ENCODE measurements around the gene NTRK2.

NTRK2 gene

DNA sequence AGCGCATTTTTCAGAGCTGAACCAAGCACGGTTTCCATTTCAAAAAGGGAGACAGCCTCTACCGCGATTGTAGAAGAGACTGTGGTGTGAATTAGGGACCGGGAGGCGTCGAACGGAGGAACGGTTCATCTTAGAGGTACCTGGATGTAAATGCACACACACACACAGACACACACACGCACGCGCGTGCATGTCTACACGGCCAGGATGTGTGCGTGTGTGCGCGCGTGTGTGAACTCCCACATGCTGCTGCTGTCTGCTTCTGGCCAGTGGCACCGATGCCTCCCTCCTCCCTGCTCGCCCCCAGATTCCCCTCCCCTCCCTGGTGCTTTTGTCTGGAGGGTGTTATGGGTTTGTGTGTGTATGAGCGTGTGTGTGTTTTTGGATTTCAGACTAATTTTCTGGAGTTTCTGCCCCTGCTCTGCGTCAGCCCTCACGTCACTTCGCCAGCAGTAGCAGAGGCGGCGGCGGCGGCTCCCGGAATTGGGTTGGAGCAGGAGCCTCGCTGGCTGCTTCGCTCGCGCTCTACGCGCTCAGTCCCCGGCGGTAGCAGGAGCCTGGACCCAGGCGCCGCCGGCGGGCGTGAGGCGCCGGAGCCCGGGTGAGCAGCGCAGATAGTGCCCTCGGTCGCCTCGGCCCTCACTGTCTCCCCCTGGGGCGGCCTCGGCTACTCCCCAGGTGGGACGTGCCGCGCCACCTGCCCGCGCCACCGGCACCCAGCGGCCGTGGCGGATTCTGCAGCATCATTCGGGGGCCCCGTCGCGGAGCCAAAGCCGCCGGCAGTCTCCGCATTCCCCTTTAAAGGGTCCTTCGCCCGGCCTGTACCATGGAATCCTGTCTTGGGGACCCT is at the start of gene NTRK2:
TSS of gene NTRK2 (plus strand) at position 442 of the 850 bp plus-strand sequence. CDS start 1,020 bp downstream, outside the sequence.
- no peak for DNase-seq (ENCODE audit: low read depth, low spot score)

DNA sequence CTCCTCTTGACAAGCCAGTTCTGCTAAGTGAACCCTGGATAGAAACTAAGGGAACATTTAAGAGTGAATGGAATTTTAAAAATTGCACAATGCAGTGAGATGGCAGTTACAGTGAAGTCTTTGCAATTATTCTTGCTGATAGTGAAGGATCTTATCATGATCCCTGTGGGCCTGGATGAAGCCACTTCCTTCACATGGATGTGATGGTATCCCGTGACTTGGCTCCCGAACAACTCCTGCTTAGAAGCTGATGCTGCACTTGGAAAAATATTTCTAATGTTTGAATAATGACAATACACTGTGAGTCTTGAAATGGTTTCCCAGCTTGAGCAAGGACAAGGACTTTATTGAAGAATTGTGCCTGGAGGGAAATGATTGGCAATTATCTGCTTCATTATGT is 49.2 kb upstream of the NTRK2 start:
- DNase-seq (ENCODE audit: low read depth, low spot score), result no peak

DNA sequence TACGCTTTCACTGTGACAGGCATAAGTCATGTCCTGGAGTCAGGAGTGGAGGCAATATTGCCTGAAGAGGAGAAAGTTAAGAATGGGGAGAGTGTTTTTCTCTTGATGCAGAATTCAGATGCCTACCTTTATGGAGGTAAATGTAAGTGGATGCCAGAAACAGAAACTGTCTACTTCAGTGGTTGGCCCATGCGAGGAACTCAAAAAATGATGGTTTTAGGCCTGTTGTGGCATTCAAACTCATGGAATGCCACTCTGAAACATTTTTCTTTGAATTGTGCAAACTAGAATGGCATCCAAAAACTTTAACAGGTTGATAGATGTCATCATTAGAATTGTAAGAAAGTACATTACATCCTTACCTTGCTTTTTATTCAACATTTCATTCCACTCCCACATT is 47.7 kb upstream of the NTRK2 start:
- DNase-seq (ENCODE audit: low read depth, low spot score), result no peak

DNA sequence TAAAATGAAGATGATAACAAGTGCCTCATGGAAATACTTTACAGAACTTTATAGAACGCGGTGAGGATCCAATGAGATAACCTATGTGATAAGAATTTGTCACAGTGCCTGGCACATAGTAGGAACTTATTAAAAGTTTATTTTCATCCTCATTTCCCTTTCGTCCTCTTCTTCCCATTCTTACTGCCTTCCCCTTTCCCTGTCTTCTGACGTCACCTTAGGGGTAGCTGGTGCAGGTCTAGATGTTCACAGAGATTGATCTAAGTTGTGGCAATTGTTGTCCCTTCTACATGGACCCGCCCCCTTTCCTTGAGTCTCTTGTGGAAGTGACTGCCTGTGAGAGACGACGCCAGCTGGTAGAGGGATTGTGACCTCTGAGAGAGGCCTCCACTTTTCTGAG is 46.5 kb upstream of the NTRK2 start:
- DNase-seq (ENCODE audit: low read depth, low spot score), result no peak

DNA sequence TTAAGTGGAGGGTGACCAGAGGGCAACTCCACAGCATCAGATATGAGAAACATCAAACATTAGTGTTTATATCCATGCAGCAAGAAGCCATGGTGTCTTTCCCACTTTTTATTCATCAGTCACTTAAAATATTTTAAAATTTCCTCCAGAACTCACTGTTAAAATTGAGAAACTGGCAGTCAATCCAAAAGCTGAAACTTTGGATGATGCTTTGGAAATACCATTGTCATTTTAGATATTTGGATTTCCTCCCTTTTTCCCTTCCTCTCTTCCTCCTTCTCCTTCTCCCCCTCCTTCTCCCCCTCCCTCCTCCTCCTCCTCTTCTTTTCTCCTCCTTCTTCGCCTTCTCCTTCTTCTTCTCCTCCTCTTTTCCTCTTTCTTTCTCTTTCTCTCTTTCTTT is 33.1 kb upstream of the NTRK2 start:
- no peak for DNase-seq (ENCODE audit: low read depth, low spot score)

DNA sequence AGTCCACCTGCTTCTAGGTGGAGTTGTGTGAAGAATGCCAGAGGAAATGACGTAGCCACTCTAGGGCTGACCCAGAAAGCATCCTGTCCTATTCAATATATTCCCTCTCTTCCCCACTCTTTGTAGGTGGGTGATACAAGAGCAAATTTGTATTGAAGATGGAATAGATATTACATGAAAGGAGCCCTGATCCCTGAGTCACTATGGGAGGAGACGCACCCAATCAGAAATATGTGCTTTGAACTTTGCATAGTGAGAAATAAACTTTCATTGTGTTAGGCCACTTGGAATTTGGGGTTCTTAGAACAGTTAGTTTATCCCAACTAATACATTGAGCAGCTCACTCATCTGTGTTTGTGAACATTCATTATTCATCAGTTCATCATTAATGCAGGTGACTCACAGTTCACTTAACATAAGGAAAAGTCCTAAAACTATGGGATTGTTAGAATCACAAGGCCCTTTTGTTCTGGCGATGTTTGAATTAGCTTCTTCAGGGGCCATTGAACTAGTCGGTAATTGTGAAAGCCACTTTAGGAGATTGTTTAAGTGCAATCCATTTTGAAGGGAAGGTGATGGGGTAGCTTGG is 26.9 kb upstream of the NTRK2 start:
- DNase-seq (ENCODE audit: low read depth, low spot score), result no peak

DNA sequence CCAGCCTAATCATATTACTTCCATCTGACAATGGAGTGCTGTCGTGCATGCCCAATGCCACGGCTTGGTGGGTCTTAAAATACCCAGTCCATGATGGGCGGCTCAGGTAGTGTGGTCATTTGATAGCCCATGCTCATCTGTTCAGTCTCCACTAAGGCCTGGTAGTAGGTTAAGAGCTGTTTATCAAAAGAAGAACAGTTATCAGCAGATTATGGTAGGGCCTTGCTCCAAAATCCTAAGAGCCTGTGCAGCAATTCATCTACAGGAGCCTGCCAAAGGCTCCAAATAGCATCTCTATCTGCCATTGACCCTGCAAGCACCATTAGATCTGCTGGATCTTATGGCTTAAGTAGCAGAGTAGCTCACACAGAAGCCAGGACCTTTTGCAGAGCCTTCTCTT is 21.8 kb upstream of the NTRK2 start:
- no peak for DNase-seq (ENCODE audit: low read depth, low spot score)

DNA sequence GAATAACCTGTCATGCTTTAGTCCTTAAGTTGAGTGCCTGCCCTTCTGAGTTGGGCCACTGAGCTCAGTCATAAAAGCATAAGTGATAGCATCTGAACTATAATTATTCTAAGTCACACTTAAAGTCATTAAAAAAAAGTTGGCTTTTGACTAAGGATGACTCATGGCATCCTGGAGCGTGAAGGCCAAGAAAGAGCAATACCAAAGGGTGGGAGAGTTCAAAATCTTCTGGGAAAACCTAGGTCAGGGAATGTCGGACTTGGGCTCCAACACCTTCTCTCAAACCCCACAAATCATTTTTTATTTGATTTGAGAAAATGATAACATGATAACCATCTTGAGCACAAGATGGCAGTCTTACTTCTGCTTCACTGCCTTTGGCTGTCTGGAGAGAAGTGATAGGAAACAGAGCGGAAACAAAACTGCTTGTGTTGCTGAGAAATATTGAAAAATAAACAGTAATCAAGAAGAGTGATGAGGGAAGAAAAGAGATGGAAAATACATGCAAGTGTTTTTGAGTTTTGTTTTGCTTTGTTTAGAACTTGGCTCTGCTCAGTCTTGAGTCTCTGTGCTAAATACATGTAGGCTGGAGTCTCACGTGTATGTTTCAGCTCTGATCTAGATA is 16.9 kb upstream of the NTRK2 start:
- no peak for DNase-seq (ENCODE audit: low read depth, low spot score)

DNA sequence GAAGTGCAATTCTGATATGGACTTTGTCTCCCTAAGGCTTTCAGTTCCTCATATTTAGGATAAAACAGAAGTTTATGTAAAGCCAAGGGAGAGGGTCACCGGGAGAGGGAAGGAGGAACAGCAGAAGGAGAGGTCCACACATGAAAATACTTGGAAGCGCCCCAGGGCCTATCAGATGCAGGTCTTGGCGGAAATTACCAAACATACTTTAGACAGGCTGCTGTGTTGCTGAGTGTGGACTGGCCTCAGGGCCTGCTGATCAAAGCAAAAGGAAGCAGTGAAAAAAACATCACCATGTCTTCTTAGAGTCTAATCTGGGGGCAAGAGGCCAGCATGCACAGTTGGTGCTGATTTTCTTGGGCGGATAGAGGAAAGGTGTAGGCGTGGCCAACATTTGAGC is 14.1 kb upstream of the NTRK2 start:
- no peak for DNase-seq (ENCODE audit: low read depth, low spot score)

DNA sequence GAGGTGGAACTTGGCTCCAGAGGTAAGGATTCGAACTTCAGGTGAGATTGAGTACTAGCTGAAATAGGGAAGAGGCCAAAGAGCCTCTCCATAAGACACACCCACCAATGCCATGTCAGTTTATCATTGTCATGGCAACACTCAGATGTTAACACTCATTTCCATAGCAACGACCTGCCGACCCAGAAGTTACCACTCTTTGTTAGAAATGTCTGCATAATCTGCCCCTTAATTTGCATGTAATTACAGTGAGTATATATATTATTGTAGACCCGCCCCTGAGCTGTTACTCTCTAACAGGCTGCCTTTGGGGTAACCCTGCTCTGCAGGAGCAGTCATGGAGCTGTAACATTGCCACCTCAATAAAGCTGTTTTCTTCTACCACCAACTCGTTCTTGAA is 10.2 kb upstream of the NTRK2 start:
- DNase-seq (ENCODE audit: low read depth, low spot score), result no peak

DNA sequence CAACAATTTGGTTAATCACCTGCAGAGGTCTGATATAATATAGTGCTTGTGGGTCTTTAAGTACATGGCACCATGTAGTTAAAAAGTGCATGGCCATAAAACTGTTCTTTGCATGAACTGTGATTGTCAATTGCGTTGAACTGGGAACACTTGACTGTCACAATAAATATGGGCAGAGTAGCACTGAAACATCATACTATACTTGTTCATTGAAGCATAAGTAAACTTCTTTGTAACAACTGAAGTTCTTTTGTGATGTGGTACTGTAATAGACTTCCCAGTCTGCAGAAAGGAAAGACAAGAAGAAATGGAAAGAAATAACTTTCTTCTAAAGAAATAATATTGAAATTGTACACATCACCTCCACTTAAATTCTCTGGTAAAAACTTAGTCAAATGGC is 9.8 kb upstream of the NTRK2 start:
- no peak for DNase-seq (ENCODE audit: low read depth, low spot score)

DNA sequence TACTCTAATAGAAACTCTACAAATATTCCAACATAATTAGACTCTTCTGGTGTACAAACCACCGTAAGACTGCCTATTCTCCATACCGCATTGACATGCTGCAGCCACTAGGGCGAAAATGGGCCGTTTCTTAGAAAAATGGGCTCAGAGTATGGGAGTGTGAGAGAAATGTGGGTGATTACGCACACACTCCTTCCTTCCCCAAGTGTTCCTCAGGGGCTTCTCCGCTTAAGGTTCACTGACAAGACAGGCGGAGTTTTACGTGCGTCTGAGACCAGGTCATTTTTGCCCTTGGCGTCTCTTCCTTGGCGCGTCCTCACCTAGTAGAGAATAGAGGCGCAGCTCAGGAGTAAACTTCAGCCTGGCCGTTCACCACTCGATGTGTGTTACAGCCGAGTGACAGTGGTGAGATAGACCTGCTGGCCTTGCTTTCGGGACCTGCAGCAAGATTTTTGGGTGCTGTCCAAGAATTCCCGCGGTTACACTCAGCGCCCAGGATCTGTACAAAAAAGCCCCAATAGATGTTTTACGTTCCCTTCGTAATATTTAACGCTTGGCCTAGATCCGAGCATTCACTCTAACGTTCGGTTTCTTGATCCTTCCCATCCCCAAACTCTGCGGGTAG is 1.8 kb upstream of the NTRK2 start:
- DNase-seq (ENCODE audit: low read depth, low spot score), result no peak

DNA sequence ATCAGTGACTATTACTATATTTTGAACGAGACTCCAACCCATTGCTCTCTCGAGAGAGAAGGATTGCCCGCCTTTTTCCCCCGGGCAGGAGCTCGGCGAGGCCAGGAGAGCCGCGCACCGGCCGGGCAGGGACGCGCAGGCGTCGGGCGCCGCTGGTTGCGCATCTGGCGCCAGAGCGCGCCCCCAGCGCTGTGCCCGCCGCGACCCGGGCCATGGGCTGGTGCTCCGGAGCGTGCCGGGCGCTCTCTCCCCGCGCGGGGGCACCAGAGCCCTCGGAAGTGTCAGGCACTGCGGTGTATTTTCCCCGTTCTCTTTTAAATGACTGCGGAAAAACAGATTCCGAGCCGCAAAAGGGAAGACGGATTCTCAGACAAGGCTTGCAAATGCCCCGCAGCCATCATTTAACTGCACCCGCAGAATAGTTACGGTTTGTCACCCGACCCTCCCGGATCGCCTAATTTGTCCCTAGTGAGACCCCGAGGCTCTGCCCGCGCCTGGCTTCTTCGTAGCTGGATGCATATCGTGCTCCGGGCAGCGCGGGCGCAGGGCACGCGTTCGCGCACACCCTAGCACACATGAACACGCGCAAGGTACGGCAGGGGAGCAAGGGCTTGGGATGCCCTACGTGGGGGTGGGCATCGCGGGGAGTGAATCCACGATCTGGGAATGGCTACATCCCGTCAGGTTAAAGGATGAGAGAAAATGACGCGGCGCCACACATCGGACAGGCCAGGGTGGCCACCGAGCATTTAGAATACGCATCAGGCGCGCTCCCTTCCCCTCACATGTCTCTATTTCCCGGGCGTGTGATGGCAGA is 1.1 kb upstream of the NTRK2 start:
- peak; percentile 28 for DNase-seq (ENCODE audit: low read depth, low spot score)

DNA sequence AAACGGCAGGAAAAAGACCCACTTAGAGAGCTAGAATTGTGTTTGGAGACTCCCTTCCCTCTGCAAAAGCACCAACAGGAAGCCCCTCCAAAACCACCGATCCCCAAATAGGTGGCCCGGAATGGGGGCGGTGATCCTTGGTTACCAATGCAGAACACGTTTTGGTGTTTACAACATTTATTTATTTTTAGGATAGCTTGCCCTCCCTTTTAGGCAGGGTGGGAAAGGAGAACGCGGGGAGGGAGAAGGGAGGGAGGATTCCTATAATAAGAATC is 579 bp upstream of the NTRK2 start:
- DNase-seq (ENCODE audit: low read depth, low spot score), result no peak

DNA sequence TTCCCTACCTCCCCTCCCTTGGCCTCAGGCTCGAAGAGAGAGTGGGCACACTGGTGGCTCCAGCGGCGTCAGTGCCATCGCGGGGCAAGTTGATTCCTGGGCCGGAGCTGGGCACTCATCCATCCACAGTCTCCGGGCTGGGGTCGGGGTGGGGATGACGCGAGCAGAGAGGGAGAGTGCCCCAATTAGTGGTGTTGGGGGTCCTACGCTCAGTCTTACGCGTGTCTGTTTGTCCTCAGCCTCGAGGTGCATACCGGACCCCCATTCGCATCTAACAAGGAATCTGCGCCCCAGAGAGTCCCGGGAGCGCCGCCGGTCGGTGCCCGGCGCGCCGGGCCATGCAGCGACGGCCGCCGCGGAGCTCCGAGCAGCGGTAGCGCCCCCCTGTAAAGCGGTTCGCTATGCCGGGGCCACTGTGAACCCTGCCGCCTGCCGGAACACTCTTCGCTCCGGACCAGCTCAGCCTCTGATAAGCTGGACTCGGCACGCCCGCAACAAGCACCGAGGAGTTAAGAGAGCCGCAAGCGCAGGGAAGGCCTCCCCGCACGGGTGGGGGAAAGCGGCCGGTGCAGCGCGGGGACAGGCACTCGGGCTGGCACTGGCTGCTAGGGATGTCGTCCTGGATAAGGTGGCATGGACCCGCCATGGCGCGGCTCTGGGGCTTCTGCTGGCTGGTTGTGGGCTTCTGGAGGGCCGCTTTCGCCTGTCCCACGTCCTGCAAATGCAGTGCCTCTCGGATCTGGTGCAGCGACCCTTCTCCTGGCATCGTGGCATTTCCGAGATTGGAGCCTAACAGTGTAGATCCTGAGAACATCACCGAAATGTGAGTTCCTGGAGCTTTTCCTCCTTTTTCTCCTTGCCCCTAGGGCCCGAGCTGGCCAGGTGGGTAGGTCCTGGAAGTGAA is 861 bp downstream of the NTRK2 start:
- DNase-seq (ENCODE audit: low read depth, low spot score), result no peak

DNA sequence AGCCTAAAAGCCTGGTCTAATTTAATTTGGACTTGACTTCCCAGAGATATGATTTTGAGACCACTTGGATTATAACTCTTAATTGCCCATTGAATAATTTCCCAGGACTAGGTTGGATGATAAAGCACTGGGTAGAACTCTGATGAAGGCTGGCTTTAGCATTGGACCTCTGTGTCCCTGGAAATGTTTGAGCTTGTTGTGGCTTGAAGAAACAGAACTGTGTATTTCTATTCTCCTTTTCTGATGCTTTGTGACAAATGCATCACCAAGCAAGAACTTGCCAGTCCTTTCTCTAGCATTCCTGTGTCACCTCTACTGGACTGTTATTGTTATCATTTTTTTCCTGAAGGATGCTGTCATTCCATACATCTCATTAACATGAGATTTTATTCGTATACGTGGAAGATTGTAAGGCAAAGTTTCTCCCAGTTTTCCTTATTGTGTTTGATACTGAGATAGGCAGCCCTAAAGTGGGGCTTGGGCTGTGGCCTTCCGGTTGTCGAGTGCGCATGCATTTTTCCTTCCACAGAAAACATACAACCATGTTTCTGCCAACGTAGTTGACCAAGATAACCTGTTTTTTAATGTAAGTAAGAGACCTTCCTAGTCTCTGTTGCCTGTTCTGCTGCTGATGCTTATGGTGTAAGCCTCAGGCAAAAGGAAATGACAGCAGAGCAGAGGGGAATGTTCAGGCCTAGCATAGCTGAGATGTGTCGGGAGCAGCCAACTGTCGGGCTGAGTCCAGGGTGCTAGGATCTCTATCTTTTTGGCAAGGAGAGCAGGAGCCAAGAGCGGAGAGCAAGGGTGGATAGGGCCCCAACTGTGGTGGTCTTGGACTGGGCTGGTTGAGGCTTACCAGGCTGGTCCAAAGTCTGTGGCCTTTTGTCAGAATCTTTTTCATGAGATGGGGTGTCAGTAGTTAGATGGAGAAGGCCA is 2.3 kb downstream of the NTRK2 start:
- no peak for DNase-seq (ENCODE audit: low read depth, low spot score)

DNA sequence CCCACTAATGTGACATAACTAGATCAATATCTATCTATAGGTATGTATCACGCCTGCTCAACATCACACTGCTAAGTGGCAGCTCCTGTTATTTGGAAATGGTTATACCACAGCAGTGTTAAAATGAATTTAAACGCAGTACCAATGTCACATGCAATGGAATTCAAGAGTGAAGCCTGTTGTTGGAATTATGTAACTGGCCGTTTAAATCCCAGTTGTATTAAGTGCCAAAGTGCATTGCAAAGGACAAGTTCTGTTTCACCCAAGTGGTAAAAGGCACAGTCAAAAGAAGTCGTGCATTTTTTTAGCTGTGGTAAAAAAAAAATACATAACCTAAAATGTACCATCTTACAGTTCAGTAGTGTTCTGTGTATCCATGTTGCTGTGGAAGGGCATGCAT is 4.3 kb downstream of the NTRK2 start:
- DNase-seq (ENCODE audit: low read depth, low spot score), result no peak

DNA sequence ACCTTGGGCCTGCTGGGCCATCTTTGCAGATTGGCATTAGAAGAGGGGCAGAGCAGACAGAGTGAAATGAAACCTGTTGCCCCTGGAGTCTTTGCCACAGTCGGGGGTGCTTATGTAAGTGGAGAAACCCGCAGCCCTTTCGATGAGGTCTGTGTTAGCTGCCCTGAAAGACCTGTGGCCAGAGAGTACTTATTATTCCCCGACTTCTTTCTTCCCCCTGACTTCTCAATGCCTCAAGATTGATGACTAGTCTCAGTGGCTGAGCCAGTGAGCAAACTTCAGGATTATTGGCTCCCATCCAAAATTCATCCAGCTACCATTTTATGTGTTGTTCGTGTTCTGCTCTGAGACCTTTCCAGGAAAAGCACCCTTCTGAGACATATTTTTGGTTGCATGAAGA is 7.6 kb downstream of the NTRK2 start:
- DNase-seq (ENCODE audit: low read depth, low spot score), result no peak

DNA sequence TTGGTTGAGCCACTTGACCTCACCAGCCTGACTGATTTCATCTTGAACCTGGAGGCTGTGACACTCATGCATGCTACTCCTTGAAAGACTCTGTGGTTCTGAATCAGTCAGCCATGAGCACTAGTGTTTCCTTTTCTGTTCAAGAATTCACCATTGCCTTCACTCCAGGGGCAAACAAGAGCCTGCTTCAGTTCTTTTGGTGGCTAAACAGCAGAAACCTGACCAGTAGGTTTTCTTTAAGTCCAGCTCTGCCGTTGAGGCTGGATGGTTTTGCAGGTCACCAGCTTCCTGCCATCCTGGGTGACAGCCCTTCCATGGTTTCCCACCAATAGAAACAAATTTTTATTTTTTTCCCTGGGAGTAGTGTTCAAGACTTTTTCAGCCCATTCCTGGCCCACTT is 10.0 kb downstream of the NTRK2 start:
- DNase-seq (ENCODE audit: low read depth, low spot score), result no peak

All from smooth muscle cell of the brain vasculature (primary cell).